Stomach (tissue), 9 donors: ENCODE measurements around the gene RASL10A. TPM values are rescaled to one million over a fixed set of nuclear protein-coding genes. Genes with fewer than 3 reads are reported as not detected.

Experiments
- DNase-seq, 2 donors: peaks; one replicate each; pipeline versions ENCODE4 v3.0.0 to v3.0.0-alpha.2; 2013 to 2019
- H3K27ac ChIP-seq, 5 donors: fragments of 200-600 bp in 4 of 5; sonication (generic) in 4 of 5; one replicate each; pipeline ENCODE4 v1.5.1; 2013 to 2019; ENCODE audit warnings: mild to moderate bottlenecking in 1 of 5, moderate library complexity in 1 of 5
- H3K27me3 ChIP-seq, 3 donors: fragments of 200-600 bp; sonication (generic); one replicate each; pipeline ENCODE4 v1.5.1; 2017 to 2019; ENCODE audit warnings: mixed run types in 1 of 3
- H3K36me3 ChIP-seq, 4 donors: fragments of 200-600 bp; sonication (generic); 1 replicate in 3 of 4; 2 replicates in 1 of 4; pipeline ENCODE4 v1.5.1; 2016 to 2019
- H3K4me1 ChIP-seq, 4 donors: fragments of 200-600 bp; sonication (generic); one replicate each; pipeline ENCODE4 v1.5.1; 2016 to 2019
- H3K4me3 ChIP-seq, 4 donors: fragments of 200-600 bp; sonication (generic) in 3 of 4; one replicate each; pipeline ENCODE4 v1.5.1; 2016 to 2019; ENCODE audit warnings: mild to moderate bottlenecking in 1 of 4
- H3K9me3 ChIP-seq, 4 donors: fragments of 200-600 bp; sonication (generic); one replicate each; pipeline ENCODE4 v1.5.1; 2016 to 2019
- EP300 ChIP-seq: sonication (generic); formaldehyde crosslinking; IDR thresholded peaks from one replicate; pipeline ENCODE4 v1.6.1; 2017; ENCODE audit warnings: antibody characterized with exemption
- POLR2A ChIP-seq, 4 donors: fragments of 450-650 bp; IDR thresholded peaks; one replicate each; pipeline ENCODE4 v1.6.1; 2016; ENCODE audit warnings: antibody characterized with exemption in 4 of 4, control low read depth in 2 of 4, mild to moderate bottlenecking in 1 of 4, moderate library complexity in 1 of 4
- POLR2AphosphoS5 ChIP-seq, 3 donors: sonication (generic); formaldehyde crosslinking; IDR thresholded peaks; one replicate each; pipeline ENCODE4 v1.6.1; 2016; ENCODE audit warnings: antibody characterized with exemption in 3 of 3
- WGBS, 5 donors: extraction: QIAGEN DNeasy Blood & Tissue Kit in 3 of 5; methylation state at CpG; one replicate each; pipeline versions ENCODE4 v1.1.5 to v1.1.7; 2013 to 2018; 5-methylcytosine and 5-hydroxymethylcytosine counted together
- intact Hi-C: fragments of 100-400 bp; cut with DNase I; formaldehyde crosslinking; loops from one replicate; pipeline ENCODE4 v1.15.1; 2023; ENCODE audit warnings: low total_unique reads
- polyA plus RNA-seq, 3 donors: library from polyadenylated mRNA; stranded (reverse); fragments of 200-250 nt; gene quantifications; one replicate each; pipeline ENCODE4 v1.2.3, GENCODE V29; 2013
- small RNA-seq, 4 donors: library from RNA; depleted of rRNA; stranded (forward); fragments of <200 nt; gene quantifications; one replicate each; pipeline ENCODE3, GENCODE V24; 2016
- total RNA-seq, 5 donors: library from RNA; depleted of rRNA; stranded (reverse); fragments of >200 nt; gene quantifications; one replicate each; pipeline versions ENCODE4 v1.1.0 to v1.2.3, GENCODE V29; 2014 to 2016
- TF ChIP-seq, protein P1 (sequence below), 7 experiments: fragments of 450-650 bp in 4 of 7; fragments of 200-600 bp in 3 of 7; sonication (generic) in 3 of 7; IDR thresholded peaks; one replicate each; pipeline ENCODE4 v1.5.1; 2016 to 2019; ENCODE audit warnings: antibody characterized with exemption in 7 of 7, control low read depth in 2 of 7, mild to moderate bottlenecking in 1 of 7
- donor health status: healthy with polysubstance abuse.
- donor health status: Bipolar disorder and iron deficiency.
- donor health status: healthy.

RASL10A gene
- total and polyA plus RNA-seq, 8 donors = 0.19 to 3.5 (median 0.57) TPM; not detected in 4

DNA sequence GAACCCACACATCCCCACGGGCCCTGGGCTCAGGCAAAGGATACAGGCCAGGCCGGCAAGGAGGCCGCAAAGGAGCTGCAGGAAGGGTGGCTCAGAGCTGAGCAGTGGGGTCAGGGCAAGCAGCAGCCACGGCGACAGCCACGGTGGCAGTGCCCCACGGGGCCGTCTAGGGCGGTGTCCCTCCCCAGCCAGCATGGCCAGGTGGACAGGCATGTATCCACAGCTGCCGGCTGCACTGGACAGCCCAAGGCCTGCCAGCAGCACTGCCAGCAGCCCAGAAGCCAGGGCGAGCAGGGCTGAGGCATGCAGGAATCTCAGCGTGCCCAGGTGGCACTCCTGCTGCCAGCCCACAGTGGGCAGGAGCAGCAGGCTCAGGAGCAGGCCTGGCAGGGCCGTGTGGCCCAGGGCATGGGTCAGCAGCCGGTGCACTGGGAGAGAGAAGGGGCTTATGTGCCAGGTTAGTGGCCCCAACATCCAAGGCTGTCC is 51.7 kb downstream of the RASL10A start:
- intact Hi-C loops = no loop called here
- Histone ChIP-seq H3K4me1 (peaks cover 16 to 22% (median 20%) of the 10 kb centered on the region in 4 donors), H3K4me3 (no peak overlapping the region), H3K36me3 (peaks cover 0 to 49% (median 40%) of the 10 kb centered on the region in 4 donors), H3K27me3 (no peaks in the 10 kb centered on the region), H3K9me3 (no peaks in the 10 kb centered on the region), H3K27ac (peak overlapping the region in 1 of 5 donors; percentile 14)
- WGBS, 5 donors = 66 to 88% (median 78%) methylated on average over 11 to 14 of the region's 14 CpGs
- TF ChIP-seq, protein P1, sequence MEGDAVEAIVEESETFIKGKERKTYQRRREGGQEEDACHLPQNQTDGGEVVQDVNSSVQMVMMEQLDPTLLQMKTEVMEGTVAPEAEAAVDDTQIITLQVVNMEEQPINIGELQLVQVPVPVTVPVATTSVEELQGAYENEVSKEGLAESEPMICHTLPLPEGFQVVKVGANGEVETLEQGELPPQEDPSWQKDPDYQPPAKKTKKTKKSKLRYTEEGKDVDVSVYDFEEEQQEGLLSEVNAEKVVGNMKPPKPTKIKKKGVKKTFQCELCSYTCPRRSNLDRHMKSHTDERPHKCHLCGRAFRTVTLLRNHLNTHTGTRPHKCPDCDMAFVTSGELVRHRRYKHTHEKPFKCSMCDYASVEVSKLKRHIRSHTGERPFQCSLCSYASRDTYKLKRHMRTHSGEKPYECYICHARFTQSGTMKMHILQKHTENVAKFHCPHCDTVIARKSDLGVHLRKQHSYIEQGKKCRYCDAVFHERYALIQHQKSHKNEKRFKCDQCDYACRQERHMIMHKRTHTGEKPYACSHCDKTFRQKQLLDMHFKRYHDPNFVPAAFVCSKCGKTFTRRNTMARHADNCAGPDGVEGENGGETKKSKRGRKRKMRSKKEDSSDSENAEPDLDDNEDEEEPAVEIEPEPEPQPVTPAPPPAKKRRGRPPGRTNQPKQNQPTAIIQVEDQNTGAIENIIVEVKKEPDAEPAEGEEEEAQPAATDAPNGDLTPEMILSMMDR (IDR thresholded peaks at IDR 0.05) = no peak
- no peak for TF ChIP-seq POLR2AphosphoS5 (IDR thresholded peaks at IDR 0.05)
- no peak for TF ChIP-seq EP300
- TF ChIP-seq POLR2A (IDR thresholded peaks at IDR 0.05) = no peak
- peak in 1 of 2 donors; percentile 39 for DNase-seq

Small RNAs within 50 kb of the gene (small RNA-seq; reads per million reads assigned to genes)
- gene MIR3653 = 0 reads per million in 4 donors

Other genes starting within 250 kb of the RASL10A start
- 10 to 100 TPM in 4 of 5 donors, 1 to 10 TPM in 1; 5.4 to 34.5 (median 13.8) TPM for gene KREMEN1, start 242.7 kb downstream of the RASL10A start, total RNA-seq
- gene KREMEN1, start 242.7 kb downstream of the RASL10A start, polyA plus RNA-seq = 1 to 10 TPM; 5.8 to 10.0 (median 8.1) TPM
- gene EMID1, start 109.8 kb downstream of the RASL10A start, total RNA-seq = 10 to 100 TPM in 2 of 5 donors, 1 to 10 TPM in 2, not detected in 1; 1.8 to 23.6 (median 9.5) TPM
- gene EMID1, start 109.8 kb downstream of the RASL10A start, polyA plus RNA-seq = 10 to 100 TPM in 2 of 3 donors, 1 to 10 TPM in 1; 2.5 to 12.7 (median 10.3) TPM
- gene RHBDD3, start 47.7 kb downstream of the RASL10A start, total RNA-seq = 10 to 100 TPM; 14.5 to 76.5 (median 45.1) TPM
- 10 to 100 TPM in 2 of 3 donors, 1 to 10 TPM in 1; 9.8 to 19.6 (median 16.7) TPM for gene RHBDD3, start 47.7 kb downstream of the RASL10A start, polyA plus RNA-seq
- gene EWSR1, start 47.4 kb downstream of the RASL10A start, total RNA-seq = 100 to 1,000 TPM; 145 to 376 (median 185) TPM
- gene EWSR1, start 47.4 kb downstream of the RASL10A start, polyA plus RNA-seq = 100 to 1,000 TPM in 1 of 3 donors, 10 to 100 TPM in 2; 97.7 to 137 (median 98.2) TPM
- gene GAS2L1, start 9.0 kb downstream of the RASL10A start, total RNA-seq = 10 to 100 TPM in 4 of 5 donors, 1 to 10 TPM in 1; 4.4 to 81.1 (median 53.6) TPM
- 10 to 100 TPM; 14.7 to 22.3 (median 15.7) TPM for gene GAS2L1, start 9.0 kb downstream of the RASL10A start, polyA plus RNA-seq
- gene AP1B1, start 72.9 kb upstream of the RASL10A start, total RNA-seq = 100 to 1,000 TPM in 1 of 5 donors, 10 to 100 TPM in 4; 33.8 to 109 (median 64.6) TPM
- 10 to 100 TPM; 19.8 to 36.9 (median 30.4) TPM for gene AP1B1, start 72.9 kb upstream of the RASL10A start, polyA plus RNA-seq
- gene RFPL1, start 122.9 kb upstream of the RASL10A start, total RNA-seq = not detected
- not detected for gene RFPL1, start 122.9 kb upstream of the RASL10A start, polyA plus RNA-seq
- 1 to 10 TPM in 1 of 5 donors, under 1 TPM in 2, not detected in 2; 0.14 to 2.7 (median 0.92) TPM for gene NEFH, start 164.5 kb upstream of the RASL10A start, total RNA-seq
- gene NEFH, start 164.5 kb upstream of the RASL10A start, polyA plus RNA-seq = under 1 TPM in 2 of 3 donors, not detected in 1; 0.25 to 0.43 TPM
- 100 to 1,000 TPM in 1 of 5 donors, 10 to 100 TPM in 4; 19.3 to 123 (median 54.9) TPM for gene THOC5, start 238.1 kb upstream of the RASL10A start, total RNA-seq
- gene THOC5, start 238.1 kb upstream of the RASL10A start, polyA plus RNA-seq = 10 to 100 TPM; 18.2 to 31.6 (median 21.8) TPM